Suprapubic skin (tissue), 4 donors: Measurements from ENCODE around the gene CNTN4. TPM values are rescaled to one million over a fixed set of nuclear protein-coding genes. Genes with fewer than 3 reads are reported as not detected.

Experiments used
- DNase-seq, 2 donors: peaks; one replicate each; pipeline ENCODE4 v3.0.0-alpha.2; 2019; ENCODE audit warnings: low spot score in 2 of 2
- H3K27ac ChIP-seq: fragments of 200-600 bp; sonication (generic); one replicate; pipeline ENCODE4 v1.5.1; 2019
- H3K27me3 ChIP-seq: fragments of 200-600 bp; sonication (generic); one replicate; pipeline ENCODE4 v1.5.1; 2019
- H3K36me3 ChIP-seq: fragments of 200-600 bp; sonication (generic); one replicate; pipeline ENCODE4 v1.5.1; 2019
- H3K4me1 ChIP-seq: fragments of 200-600 bp; sonication (generic); one replicate; pipeline ENCODE4 v1.5.1; 2019
- H3K4me3 ChIP-seq: fragments of 200-600 bp; sonication (generic); one replicate; pipeline ENCODE4 v1.5.1; 2019; ENCODE audit warnings: mild to moderate bottlenecking
- H3K9me3 ChIP-seq: fragments of 200-600 bp; sonication (generic); one replicate; pipeline ENCODE4 v1.5.1; 2019
- CTCF ChIP-seq, 2 donors: fragments of 200-600 bp in 1 of 2; fragments of 450-650 bp in 1 of 2; sonication (generic) in 1 of 2; IDR thresholded peaks; one replicate each; pipeline ENCODE4 v1.5.1; 2016 to 2019; ENCODE audit warnings: antibody characterized with exemption in 2 of 2, mild to moderate bottlenecking in 1 of 2, moderate library complexity in 1 of 2
- EP300 ChIP-seq: sonication (generic); formaldehyde crosslinking; IDR thresholded peaks from one replicate; pipeline ENCODE4 v1.6.1; 2017; ENCODE audit warnings: antibody characterized with exemption
- POLR2A ChIP-seq, 2 donors: fragments of 450-650 bp; IDR thresholded peaks; one replicate each; pipeline ENCODE4 v1.6.1; 2017; ENCODE audit warnings: antibody characterized with exemption in 2 of 2, mild to moderate bottlenecking in 2 of 2, moderate library complexity in 2 of 2
- POLR2AphosphoS5 ChIP-seq, 3 donors: sonication (generic); formaldehyde crosslinking; IDR thresholded peaks; one replicate each; pipeline ENCODE4 v1.6.1; 2017; ENCODE audit warnings: antibody characterized with exemption in 3 of 3
- WGBS: methylation state at CpG from one replicate; pipeline ENCODE4 v1.1.5; 2018; 5-methylcytosine and 5-hydroxymethylcytosine counted together
- total RNA-seq, 4 donors: library from RNA; depleted of rRNA; stranded (reverse); fragments of >200 nt; gene quantifications; one replicate each; pipeline ENCODE4 v1.1.0, GENCODE V29; 2016

Gene CNTN4
- total RNA-seq, 4 donors from 2014 or later, result 0.60 to 8.1 (median 7.5) TPM

GRCh38 chr3:2543247-2543646 lies 444.6 kb downstream of the CNTN4 start:
- no peak for TF ChIP-seq EP300
- no peak for TF ChIP-seq POLR2A (IDR thresholded peaks at IDR 0.05)
- no peak for TF ChIP-seq POLR2AphosphoS5 (IDR thresholded peaks at IDR 0.05)
- TF ChIP-seq CTCF (IDR thresholded peaks at IDR 0.05), result no peak
- no peaks in the 10 kb centered on the region for H3K9me3 ChIP-seq
- H3K27me3 ChIP-seq, result no peaks in the 10 kb centered on the region
- DNase-seq, result no peak
- H3K4me1 ChIP-seq, result no peaks in the 10 kb centered on the region
- H3K27ac ChIP-seq, result no peak overlapping the region
- WGBS, result 85% methylated on average over 3 of the region's 3 CpGs
- H3K36me3 ChIP-seq, result no peaks in the 10 kb centered on the region
- H3K4me3 ChIP-seq, result no peak overlapping the region

GRCh38 chr3:2544212-2544611 lies 445.5 kb downstream of the CNTN4 start:
- 99% methylated on average over 2 of the region's 2 CpGs for WGBS
- no peaks in the 10 kb centered on the region for H3K4me1 ChIP-seq
- no peaks in the 10 kb centered on the region for H3K36me3 ChIP-seq
- no peaks in the 10 kb centered on the region for H3K9me3 ChIP-seq
- TF ChIP-seq POLR2AphosphoS5 (IDR thresholded peaks at IDR 0.05), result no peak
- no peak for TF ChIP-seq EP300
- no peak for TF ChIP-seq CTCF (IDR thresholded peaks at IDR 0.05)
- TF ChIP-seq POLR2A (IDR thresholded peaks at IDR 0.05), result no peak
- H3K27me3 ChIP-seq, result no peaks in the 10 kb centered on the region
- no peak for DNase-seq
- no peak overlapping the region for H3K27ac ChIP-seq
- H3K4me3 ChIP-seq, result no peak overlapping the region

- Histone ChIP-seq H3K27me3 (no peaks in the 10 kb centered on the region), H3K4me1 (no peaks in the 10 kb centered on the region), H3K9me3 (no peaks in the 10 kb centered on the region), H3K4me3 (no peak overlapping the region), H3K36me3 (no peaks in the 10 kb centered on the region), H3K27ac (no peak overlapping the region)
- TF ChIP-seq POLR2AphosphoS5 (IDR thresholded peaks at IDR 0.05), result no peak
- TF ChIP-seq EP300, result no peak
- no peak for TF ChIP-seq POLR2A (IDR thresholded peaks at IDR 0.05)
- TF ChIP-seq CTCF (IDR thresholded peaks at IDR 0.05), result no peak
- WGBS, result 77% methylated on average over 2 of the region's 2 CpGs
- no peak for DNase-seq
These were observed 446.1 kb downstream of the CNTN4 start for GRCh38 chr3:2544718-2545117.

- WGBS, result 92% methylated on average over 4 of the region's 4 CpGs
- DNase-seq, result no peak
- Histone ChIP-seq H3K36me3 (no peaks in the 10 kb centered on the region), H3K4me1 (no peaks in the 10 kb centered on the region), H3K4me3 (no peak overlapping the region), H3K27me3 (no peaks in the 10 kb centered on the region), H3K9me3 (no peaks in the 10 kb centered on the region), H3K27ac (no peak overlapping the region)
- no peak for TF ChIP-seq POLR2AphosphoS5 (IDR thresholded peaks at IDR 0.05)
- TF ChIP-seq EP300, result no peak
- no peak for TF ChIP-seq CTCF (IDR thresholded peaks at IDR 0.05)
- TF ChIP-seq POLR2A (IDR thresholded peaks at IDR 0.05), result no peak
These were observed 448.4 kb downstream of the CNTN4 start for GRCh38 chr3:2547049-2547448.

GRCh38 chr3:2554656-2555055 lies 456.0 kb downstream of the CNTN4 start:
- H3K9me3 ChIP-seq, result no peaks in the 10 kb centered on the region
- H3K27ac ChIP-seq, result no peak overlapping the region
- H3K27me3 ChIP-seq, result no peaks in the 10 kb centered on the region
- 44% methylated on average over 3 of the region's 3 CpGs for WGBS
- DNase-seq, result no peak
- no peaks in the 10 kb centered on the region for H3K36me3 ChIP-seq
- H3K4me3 ChIP-seq, result no peak overlapping the region
- TF ChIP-seq EP300 (no peak), CTCF (IDR thresholded peaks at IDR 0.05) (no peak), POLR2A (IDR thresholded peaks at IDR 0.05) (no peak), POLR2AphosphoS5 (IDR thresholded peaks at IDR 0.05) (no peak)
- no peaks in the 10 kb centered on the region for H3K4me1 ChIP-seq
